Measurements from ENCODE around the gene CTIF. TPM values are rescaled to one million over a fixed set of nuclear protein-coding genes. Genes with fewer than 3 reads are reported as not detected.

Gene CTIF
- total RNA-seq, 1 experiment from 2014 or later: 20.6 TPM

- no peaks in the 10 kb centered on the region for H3K9me3 ChIP-seq
- DNase-seq: peak; percentile 55
- H3K4me3 ChIP-seq: no peak overlapping the region
- H3K27me3 ChIP-seq: no peaks in the 10 kb centered on the region
- H3K36me3 ChIP-seq: peaks cover 11% of the 10 kb centered on the region
These were observed 77.8 kb downstream of the CTIF start for GRCh38 chr18:48616484-48617255.

DNA sequence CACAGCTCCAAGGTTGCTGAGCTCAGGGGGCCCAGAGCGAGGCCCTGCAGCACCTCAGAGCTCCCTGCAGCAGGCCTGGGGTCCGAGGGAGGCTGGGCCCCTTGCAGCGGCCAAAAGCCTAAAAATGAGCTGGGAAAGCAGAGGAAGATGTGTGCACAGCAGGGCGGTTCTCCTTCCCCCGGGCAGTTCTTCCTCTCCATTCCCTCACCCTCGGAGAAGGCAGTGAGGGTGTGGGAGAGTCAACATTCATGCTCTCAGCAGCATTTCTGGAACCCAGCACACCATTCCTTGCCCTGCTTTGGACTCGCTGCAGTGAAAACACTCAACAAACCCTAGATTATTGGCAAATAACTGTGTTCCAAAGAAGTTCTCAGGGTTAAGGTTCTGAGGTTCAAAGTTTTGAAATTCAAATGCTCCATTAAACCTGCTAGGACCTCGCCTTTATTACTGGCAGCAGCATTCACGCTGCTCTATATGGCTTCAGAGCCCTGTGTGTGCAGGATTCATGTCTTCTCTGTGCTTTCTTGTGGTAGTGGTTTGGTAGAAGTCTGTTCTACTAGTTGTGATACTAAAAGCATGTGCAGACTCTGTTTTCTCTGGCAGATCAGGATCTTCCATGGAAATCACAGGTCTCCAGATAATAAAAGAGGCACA, 79.1 kb downstream of the CTIF start:
- no peak for DNase-seq
- no peaks in the 10 kb centered on the region for H3K27me3 ChIP-seq
- peaks cover 14% of the 10 kb centered on the region for H3K36me3 ChIP-seq
- H3K9me3 ChIP-seq: no peaks in the 10 kb centered on the region
- no peak overlapping the region for H3K4me3 ChIP-seq

DNA sequence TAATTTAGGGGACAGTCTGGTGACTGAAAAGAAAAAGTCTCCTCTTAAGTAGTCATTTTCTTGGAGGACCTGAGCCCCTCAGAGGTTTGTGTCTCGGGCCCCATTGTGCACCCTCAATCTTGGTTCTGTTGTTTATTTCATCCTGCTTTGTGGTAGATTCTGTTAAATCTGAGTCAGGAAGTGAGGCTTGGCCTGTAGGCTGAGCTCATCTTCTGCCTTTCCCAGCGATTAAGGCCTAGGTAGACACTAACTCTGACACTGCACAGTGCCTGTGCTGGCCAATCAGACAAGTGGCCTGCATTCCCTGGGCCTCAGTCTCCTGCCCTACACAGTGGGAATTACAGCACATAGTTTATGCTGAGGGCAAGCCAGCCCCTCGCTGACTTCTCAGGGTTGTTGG, 80.2 kb downstream of the CTIF start:
- peaks cover 14% of the 10 kb centered on the region for H3K36me3 ChIP-seq
- no peaks in the 10 kb centered on the region for H3K9me3 ChIP-seq
- no peak for DNase-seq
- H3K4me3 ChIP-seq: no peak overlapping the region
- no peaks in the 10 kb centered on the region for H3K27me3 ChIP-seq

- DNase-seq: no peak
- Histone ChIP-seq H3K27me3 (no peaks in the 10 kb centered on the region), H3K36me3 (peaks cover 12% of the 10 kb centered on the region)
These were observed 80.7 kb downstream of the CTIF start for GRCh38 chr18:48619501-48619900.

DNA sequence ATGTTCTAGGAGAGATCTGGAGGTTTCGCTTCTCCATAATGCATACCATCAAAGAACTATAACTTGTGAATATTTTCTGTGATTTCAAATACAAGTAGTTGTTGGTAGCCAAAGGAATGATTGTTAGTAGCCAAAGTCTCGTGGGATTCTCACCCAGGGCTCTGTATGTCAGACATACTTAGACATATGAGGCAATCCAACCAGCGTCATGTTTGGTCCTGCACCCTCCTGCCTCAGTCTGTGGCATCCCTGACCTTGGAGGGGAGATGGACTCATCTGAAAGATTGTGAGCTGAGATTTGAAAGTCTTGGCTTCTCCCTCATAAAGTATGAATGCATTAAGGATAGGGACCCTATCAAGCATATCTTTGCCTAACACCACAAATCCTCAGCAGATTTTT, 81.2 kb downstream of the CTIF start:
- DNase-seq: no peak
- Histone ChIP-seq H3K4me3 (no peak overlapping the region), H3K36me3 (peaks cover 12% of the 10 kb centered on the region), H3K9me3 (no peaks in the 10 kb centered on the region), H3K27me3 (no peaks in the 10 kb centered on the region)

More at GRCh38 chr18:48619501-48619900, 80.7 kb downstream of the CTIF start:
- Histone ChIP-seq H3K9me3 (no peaks in the 10 kb centered on the region), H3K4me3 (no peak overlapping the region)

DNA sequence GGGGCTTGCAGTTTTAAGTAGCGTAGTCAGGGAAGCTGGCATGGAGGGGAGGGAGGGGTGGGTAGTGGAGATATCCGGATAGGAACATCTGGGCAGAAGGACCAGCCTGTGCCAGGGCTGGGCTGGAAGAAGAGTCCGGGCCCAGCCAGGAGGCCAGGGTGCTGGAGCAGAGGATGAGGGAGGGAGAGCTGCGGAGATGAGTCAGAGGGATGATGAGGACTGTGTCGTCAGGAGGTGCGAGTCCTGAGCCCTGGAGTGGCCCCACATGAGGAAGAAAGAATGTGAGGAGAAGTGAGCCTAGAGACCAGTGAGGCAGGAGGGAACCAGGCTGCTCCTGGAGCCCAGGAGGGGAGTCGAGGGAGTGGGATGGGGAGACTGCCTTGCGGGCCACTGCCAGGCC, 82.4 kb downstream of the CTIF start:
- H3K9me3 ChIP-seq: no peaks in the 10 kb centered on the region
- no peaks in the 10 kb centered on the region for H3K27me3 ChIP-seq
- DNase-seq: peak; percentile 43
- H3K4me3 ChIP-seq: no peak overlapping the region
- peaks cover 14% of the 10 kb centered on the region for H3K36me3 ChIP-seq

GRCh38 chr18:48621815-48622555, 83.2 kb downstream of the CTIF start:
- H3K4me3 ChIP-seq: no peak overlapping the region

GRCh38 chr18:48622911-48623431, 84.1 kb downstream of the CTIF start:
- peak; percentile 48 for DNase-seq
- Histone ChIP-seq H3K36me3 (peaks cover 14% of the 10 kb centered on the region), H3K9me3 (no peaks in the 10 kb centered on the region), H3K27me3 (no peaks in the 10 kb centered on the region), H3K4me3 (no peak overlapping the region)

More at GRCh38 chr18:48621815-48622555, 83.2 kb downstream of the CTIF start:
- no peak for DNase-seq
- peaks cover 14% of the 10 kb centered on the region for H3K36me3 ChIP-seq
- H3K27me3 ChIP-seq: no peaks in the 10 kb centered on the region
- H3K9me3 ChIP-seq: no peaks in the 10 kb centered on the region

- Histone ChIP-seq H3K27me3 (no peaks in the 10 kb centered on the region), H3K36me3 (peaks cover 17% of the 10 kb centered on the region), H3K9me3 (no peaks in the 10 kb centered on the region), H3K4me3 (no peak overlapping the region)
- DNase-seq: no peak
These were observed 84.8 kb downstream of the CTIF start for GRCh38 chr18:48623468-48624235.

DNA sequence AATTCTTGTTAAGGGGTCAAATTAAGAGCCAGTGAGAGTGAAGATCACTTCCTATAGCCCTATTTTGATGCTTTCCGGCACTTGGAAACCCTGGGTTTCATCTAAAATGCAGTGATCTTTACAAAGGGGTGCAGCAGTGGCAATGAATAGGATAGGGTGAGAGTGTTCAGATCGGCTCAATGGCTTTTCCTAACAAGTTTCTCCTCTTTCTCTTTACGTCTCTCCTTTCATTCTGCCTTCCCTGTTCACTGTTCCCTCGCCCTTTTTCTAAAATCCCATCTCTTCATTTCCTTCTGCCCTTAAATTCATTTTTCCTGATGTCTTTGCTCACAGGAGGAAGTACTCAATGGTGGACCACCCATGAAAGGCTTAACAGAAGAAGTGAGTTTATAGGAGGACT, 86.0 kb downstream of the CTIF start:
- Histone ChIP-seq H3K9me3 (no peaks in the 10 kb centered on the region), H3K27me3 (no peaks in the 10 kb centered on the region), H3K36me3 (peaks cover 19% of the 10 kb centered on the region), H3K4me3 (no peak overlapping the region)
- no peak for DNase-seq

DNA sequence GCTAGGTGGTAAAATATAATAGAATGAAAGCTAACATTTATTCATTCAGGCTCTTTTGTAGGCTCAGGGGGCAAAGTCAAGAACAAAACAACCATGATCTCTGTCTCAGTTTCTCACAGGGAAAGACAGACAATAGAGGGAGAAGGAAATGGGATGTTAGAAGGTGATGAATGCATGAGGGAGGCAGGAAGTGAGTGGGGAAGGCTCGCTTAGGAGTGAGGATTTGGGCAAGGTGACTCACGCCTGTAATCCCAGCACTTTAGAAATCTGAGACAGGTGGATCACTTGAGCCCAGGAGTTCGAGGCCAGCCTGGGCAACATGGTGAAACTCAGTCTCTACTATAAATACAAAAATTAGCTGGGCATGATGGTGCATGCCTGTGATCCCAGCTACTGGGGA, 88.4 kb downstream of the CTIF start:
- peaks cover 16% of the 10 kb centered on the region for H3K36me3 ChIP-seq
- no peaks in the 10 kb centered on the region for H3K9me3 ChIP-seq
- no peaks in the 10 kb centered on the region for H3K27me3 ChIP-seq
- peak; percentile 30 for DNase-seq
- no peak overlapping the region for H3K4me3 ChIP-seq

- Histone ChIP-seq H3K9me3 (no peaks in the 10 kb centered on the region), H3K27me3 (no peaks in the 10 kb centered on the region), H3K36me3 (peaks cover 16% of the 10 kb centered on the region), H3K4me3 (no peak overlapping the region)
- DNase-seq: peak; percentile 95
These were observed 91.0 kb downstream of the CTIF start for GRCh38 chr18:48629730-48630324.

- H3K9me3 ChIP-seq: no peaks in the 10 kb centered on the region
- no peak overlapping the region for H3K4me3 ChIP-seq
- peaks cover 14% of the 10 kb centered on the region for H3K36me3 ChIP-seq
- DNase-seq: no peak
- no peaks in the 10 kb centered on the region for H3K27me3 ChIP-seq
These were observed 93.0 kb downstream of the CTIF start for GRCh38 chr18:48631851-48632250.

DNA sequence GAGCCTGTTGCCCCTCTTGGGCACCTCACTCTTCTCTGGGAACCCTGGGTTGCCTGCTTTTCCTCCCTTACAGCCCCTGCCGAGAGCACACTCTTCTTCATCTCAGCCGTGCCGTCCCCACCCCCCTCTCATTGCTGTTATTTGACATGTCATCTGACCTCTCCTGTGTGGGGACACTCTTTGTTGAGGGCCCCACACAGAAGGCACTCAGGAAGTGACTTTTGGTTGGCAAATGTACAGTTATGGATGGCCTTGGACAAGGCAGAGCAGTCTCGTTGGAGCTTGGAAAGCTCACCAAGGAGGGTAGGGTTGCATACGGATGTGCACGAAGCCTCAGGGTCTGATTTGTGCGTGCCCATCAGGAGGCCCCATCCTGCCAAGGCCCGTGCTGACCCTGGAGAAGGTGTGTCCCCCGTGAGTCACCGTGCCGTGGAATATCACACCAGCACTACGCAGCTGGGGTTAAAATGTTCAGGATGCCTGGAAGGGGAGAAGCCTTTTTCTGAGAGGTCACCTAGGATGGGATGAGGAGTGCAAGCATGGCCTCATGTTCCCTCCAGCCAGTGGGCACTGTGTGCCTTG, 93.9 kb downstream of the CTIF start:
- H3K36me3 ChIP-seq: peaks cover 14% of the 10 kb centered on the region
- no peak for DNase-seq
- no peaks in the 10 kb centered on the region for H3K9me3 ChIP-seq
- no peaks in the 10 kb centered on the region for H3K27me3 ChIP-seq
- no peak overlapping the region for H3K4me3 ChIP-seq

GRCh38 chr18:48634491-48634890, 95.7 kb downstream of the CTIF start:
- no peak overlapping the region for H3K4me3 ChIP-seq
- H3K9me3 ChIP-seq: no peaks in the 10 kb centered on the region
- H3K36me3 ChIP-seq: peaks cover 8% of the 10 kb centered on the region
- no peak for DNase-seq
- no peaks in the 10 kb centered on the region for H3K27me3 ChIP-seq

GRCh38 chr18:48634975-48635374, 96.1 kb downstream of the CTIF start:
- DNase-seq: no peak
- Histone ChIP-seq H3K9me3 (no peaks in the 10 kb centered on the region), H3K27me3 (no peaks in the 10 kb centered on the region), H3K4me3 (no peak overlapping the region), H3K36me3 (peaks cover 8% of the 10 kb centered on the region)
